ENCODE results near the gene SSBP4.

DNA sequence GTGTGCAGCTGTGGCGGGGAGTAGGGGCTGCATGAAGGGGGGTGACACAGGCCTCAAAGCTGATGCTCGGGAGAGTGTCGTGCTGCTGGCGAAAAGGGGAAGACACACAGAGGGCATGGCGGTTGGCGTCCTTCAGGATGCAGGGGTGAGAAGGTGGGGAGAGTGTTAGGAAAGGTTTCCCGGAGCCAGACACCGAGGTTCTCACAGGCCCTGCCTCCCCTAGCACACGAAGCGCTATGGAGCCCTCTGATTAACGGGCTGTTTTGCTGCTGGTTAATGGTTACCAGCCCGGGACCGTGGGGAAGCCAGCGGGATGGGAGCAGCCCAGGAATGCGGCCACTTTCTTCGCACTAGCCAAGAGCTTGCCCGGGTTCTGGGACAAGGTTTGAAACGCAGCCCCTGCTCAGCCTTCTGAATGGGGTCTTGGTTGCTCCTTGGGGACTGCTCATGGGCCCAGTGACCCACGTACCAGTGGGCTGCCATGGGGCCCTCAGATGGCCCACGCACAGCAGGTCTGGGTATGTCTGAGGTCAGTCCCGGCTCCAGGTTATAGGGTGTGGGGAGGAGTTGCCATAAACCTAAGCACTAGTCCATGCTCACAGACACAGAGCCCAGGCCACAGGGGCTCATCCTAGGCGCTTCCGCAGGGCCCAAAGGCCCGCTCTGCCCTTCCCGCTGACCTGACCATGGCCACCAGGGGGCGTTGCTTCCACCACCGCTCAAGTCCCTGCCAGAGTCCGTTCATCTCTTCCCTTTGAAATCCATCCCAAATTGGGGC is 50.1 kb downstream of the SSBP4 start:
- TF ChIP-seq CTCF (IDR thresholded peaks at IDR 0.05) (peak; percentile 88), ATF3 (CRISPR knock-in tag; conservative IDR thresholded peaks at IDR 0.05) (no peak), KAT7 (CRISPR knock-in tag; IDR thresholded peaks at IDR 0.05; ENCODE audit: borderline replicate concordance) (no peak), NFE2L1 (CRISPR knock-in tag; IDR thresholded peaks at IDR 0.05) (no peak), USF1 (CRISPR knock-in tag; IDR thresholded peaks at IDR 0.05) (no peak), CREM (CRISPR knock-in tag; IDR thresholded peaks at IDR 0.05) (no peak), ZNF219 (CRISPR knock-in tag; IDR thresholded peaks at IDR 0.05; ENCODE audit: borderline replicate concordance) (no peak), ZNF416 (CRISPR knock-in tag; IDR thresholded peaks at IDR 0.05) (no peak), MAX (CRISPR knock-in tag; IDR thresholded peaks at IDR 0.05) (no peak), CREB1 (CRISPR knock-in tag; IDR thresholded peaks at IDR 0.05) (no peak), JUN (CRISPR knock-in tag; IDR thresholded peaks at IDR 0.05) (no peak), ATF2 (CRISPR knock-in tag; IDR thresholded peaks at IDR 0.05; ENCODE audit: borderline replicate concordance, low read depth) (no peak), E2F5 (CRISPR knock-in tag; IDR thresholded peaks at IDR 0.05) (no peak)
- TF ChIP-seq, protein P1, sequence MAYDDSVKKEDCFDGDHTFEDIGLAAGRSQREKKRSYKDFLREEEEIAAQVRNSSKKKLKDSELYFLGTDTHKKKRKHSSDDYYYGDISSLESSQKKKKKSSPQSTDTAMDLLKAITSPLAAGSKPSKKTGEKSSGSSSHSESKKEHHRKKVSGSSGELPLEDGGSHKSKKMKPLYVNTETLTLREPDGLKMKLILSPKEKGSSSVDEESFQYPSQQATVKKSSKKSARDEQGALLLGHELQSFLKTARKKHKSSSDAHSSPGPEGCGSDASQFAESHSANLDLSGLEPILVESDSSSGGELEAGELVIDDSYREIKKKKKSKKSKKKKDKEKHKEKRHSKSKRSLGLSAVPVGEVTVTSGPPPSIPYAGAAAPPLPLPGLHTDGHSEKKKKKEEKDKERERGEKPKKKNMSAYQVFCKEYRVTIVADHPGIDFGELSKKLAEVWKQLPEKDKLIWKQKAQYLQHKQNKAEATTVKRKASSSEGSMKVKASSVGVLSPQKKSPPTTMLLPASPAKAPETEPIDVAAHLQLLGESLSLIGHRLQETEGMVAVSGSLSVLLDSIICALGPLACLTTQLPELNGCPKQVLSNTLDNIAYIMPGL (CRISPR knock-in tag; IDR thresholded peaks at IDR 0.05), result no peak

All from WTC11 (cell line).